NCI-H1417 treated with DMSO at 0.1 percent for 48 hours (cell line): ENCODE data around the gene ANKS6.

Experiments used
- DNase-seq: peaks from one replicate; lab custom pipeline; 2025; lab: John Stamatoyannopoulos, UW

ANKS6 gene

GRCh38 chr9:98796364-98797101, at the start of gene ANKS6:
ANKS6 (minus strand) TSS chr9:98796555; CDS start chr9:98796491, 64 bp downstream.
- no peak for DNase-seq

- DNase-seq, result no peak
Observed at GRCh38 chr9:98846081-98846480, 49.7 kb upstream of the ANKS6 start.

- no peak for DNase-seq
Observed at GRCh38 chr9:98842510-98842909, 46.2 kb upstream of the ANKS6 start.

- no peak for DNase-seq
Observed at GRCh38 chr9:98839724-98840123, 43.4 kb upstream of the ANKS6 start.

- no peak for DNase-seq
Observed at GRCh38 chr9:98838868-98839565, 42.7 kb upstream of the ANKS6 start.

GRCh38 chr9:98838155-98838867, 42.0 kb upstream of the ANKS6 start:
- DNase-seq, result no peak

GRCh38 chr9:98837516-98837915, 41.2 kb upstream of the ANKS6 start:
- no peak for DNase-seq

GRCh38 chr9:98836206-98836605, 39.9 kb upstream of the ANKS6 start:
- no peak for DNase-seq

- DNase-seq, result no peak
Observed at GRCh38 chr9:98834386-98834785, 38.0 kb upstream of the ANKS6 start.

- DNase-seq, result no peak
Observed at GRCh38 chr9:98833090-98833956, 37.0 kb upstream of the ANKS6 start.

- DNase-seq, result no peak
Observed at GRCh38 chr9:98832768-98833089, 36.4 kb upstream of the ANKS6 start.

GRCh38 chr9:98831696-98832095, 35.3 kb upstream of the ANKS6 start:
- no peak for DNase-seq

GRCh38 chr9:98830554-98830953, 34.2 kb upstream of the ANKS6 start:
- no peak for DNase-seq

GRCh38 chr9:98829766-98830165, 33.4 kb upstream of the ANKS6 start:
- DNase-seq, result no peak

GRCh38 chr9:98826716-98827115, 30.4 kb upstream of the ANKS6 start:
- no peak for DNase-seq

GRCh38 chr9:98825414-98825813, 29.1 kb upstream of the ANKS6 start:
- DNase-seq, result no peak

GRCh38 chr9:98823666-98824334, 27.4 kb upstream of the ANKS6 start:
- no peak for DNase-seq

- DNase-seq, result no peak
Observed at GRCh38 chr9:98822661-98823060, 26.3 kb upstream of the ANKS6 start.

GRCh38 chr9:98821831-98822230, 25.5 kb upstream of the ANKS6 start:
- DNase-seq, result no peak

GRCh38 chr9:98819231-98819630, 22.9 kb upstream of the ANKS6 start:
- DNase-seq, result no peak

GRCh38 chr9:98818764-98819163, 22.4 kb upstream of the ANKS6 start:
- DNase-seq, result no peak
